Right renal cortex interstitium (tissue), 3 donors: ENCODE measurements around the gene SKAP1. TPM values are rescaled to one million over a fixed set of nuclear protein-coding genes. Genes with fewer than 3 reads are reported as not detected.
A peak's percentile ranks its signal among the peaks of the same experiment; 100 is the strongest.
"Not testable (repeated sequence)": the region's sequence is repeated elsewhere in the genome, so short reads cannot be mapped to it uniquely, and the experiment has no call there.

ENCODE experiments used
- DNase-seq, 3 donors: peaks; one replicate each; pipeline ENCODE4 v3.0.0-alpha.2; 2013; ENCODE audit warnings: low read depth in 3 of 3, low spot score in 2 of 3
- polyA plus RNA-seq, 3 donors: library from polyadenylated mRNA; unstranded; fragments of 120-200 nt; gene quantifications; one replicate each; pipeline ENCODE4 v1.2.1, GENCODE V29; 2013; ENCODE audit not compliant: insufficient read length in 3 of 3

SKAP1 gene
- polyA plus RNA-seq, 3 donors = 12.0 to 13.6 (median 13.0) TPM

DNA sequence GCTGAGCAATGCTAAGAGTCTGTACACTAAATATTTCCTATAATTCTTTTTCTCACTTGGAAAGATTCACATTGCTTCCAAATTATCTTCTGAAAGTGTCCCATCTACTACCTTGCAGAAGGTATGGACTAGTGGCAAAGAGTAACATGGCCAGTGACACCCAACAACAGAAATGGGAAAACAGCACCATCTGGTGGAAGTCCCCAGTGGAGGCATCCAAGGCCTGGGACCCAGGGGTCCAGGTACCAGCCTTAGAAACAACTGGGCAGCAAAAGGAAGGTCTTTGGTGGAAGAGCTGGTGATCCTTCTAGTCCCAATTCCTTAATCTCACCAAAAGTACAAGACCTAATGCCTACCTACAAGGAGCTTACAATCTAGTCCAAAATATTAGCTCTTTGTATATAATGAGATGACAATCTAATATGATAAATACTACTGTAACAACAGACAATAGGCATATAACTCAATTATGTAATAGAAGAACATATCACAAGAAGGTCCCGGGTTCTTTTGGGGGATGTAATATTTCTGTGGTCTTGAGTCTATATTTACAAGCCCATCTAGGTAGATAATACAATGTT, 55.3 kb downstream of the SKAP1 start:
- no peak for DNase-seq

DNA sequence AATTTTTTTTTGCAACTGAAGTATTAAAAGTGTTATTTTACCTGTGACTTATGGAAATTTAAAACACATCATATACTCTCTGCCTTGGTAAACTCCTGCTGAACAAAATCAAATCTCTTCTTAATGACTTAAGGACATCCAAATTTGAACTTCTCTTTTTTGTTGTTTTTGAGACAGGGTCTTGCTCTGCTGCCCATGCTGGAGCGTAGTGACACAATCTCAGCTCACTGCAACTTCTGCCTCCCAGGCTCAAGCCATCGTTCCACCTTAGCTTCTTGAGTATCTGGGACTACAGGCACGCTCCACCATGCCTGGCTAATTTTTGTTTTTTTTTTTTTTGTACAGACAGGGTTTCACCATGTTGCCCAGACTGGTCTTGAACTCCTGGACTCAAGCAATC, 56.1 kb downstream of the SKAP1 start:
- DNase-seq = no peak

DNA sequence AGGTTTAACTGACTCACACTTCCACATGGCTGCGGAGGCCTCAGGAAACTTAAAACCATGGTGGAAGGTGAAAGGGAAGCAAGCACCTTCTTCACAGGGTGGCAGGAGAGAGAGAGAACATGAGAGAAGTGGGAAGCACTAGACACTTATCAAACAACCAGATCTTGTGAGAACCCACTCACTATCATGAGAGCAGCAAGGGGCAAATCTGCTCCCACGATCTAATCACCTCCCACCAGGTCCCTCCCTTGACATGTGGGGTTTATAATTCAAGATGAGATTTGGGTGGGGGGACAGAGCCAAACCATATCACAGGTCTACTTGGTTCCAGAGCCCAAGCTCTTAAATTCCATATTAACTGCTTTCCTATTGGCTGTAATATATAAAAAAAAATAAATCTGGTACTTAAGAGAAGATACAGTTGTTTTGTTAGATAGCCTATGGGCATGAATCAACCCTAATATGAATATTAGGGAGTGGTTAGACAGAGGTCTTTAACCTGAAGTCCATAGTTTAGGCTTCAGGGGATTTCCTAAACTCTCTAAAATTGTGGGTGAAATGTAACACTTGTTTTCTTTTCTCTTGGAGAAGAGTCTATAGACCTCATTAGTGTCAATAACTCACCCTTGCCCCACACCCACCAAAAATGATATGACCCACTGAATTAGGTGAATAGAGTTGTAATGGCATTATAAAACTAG, 56.7 kb downstream of the SKAP1 start:
- DNase-seq = no peak

DNA sequence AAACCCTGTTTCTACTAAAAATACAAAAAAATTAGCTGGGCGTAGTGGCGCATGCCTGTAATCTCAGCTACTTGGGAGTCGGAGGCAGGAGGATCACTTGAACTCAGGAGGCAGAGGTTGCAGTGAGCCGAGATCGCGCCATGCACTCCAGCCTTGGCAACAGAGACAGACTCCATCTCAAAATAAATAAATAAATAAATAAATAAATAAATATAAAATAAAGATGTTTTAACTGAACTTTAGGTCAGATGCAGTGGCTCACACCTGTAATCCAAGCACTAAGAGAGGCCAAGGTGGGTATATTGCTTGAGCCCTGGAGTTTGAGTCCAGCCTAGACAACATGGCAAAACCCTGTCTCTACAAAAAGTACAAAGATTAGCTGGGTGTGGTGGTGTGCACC, 61.0 kb downstream of the SKAP1 start:
- not testable (repeated sequence) for DNase-seq

DNA sequence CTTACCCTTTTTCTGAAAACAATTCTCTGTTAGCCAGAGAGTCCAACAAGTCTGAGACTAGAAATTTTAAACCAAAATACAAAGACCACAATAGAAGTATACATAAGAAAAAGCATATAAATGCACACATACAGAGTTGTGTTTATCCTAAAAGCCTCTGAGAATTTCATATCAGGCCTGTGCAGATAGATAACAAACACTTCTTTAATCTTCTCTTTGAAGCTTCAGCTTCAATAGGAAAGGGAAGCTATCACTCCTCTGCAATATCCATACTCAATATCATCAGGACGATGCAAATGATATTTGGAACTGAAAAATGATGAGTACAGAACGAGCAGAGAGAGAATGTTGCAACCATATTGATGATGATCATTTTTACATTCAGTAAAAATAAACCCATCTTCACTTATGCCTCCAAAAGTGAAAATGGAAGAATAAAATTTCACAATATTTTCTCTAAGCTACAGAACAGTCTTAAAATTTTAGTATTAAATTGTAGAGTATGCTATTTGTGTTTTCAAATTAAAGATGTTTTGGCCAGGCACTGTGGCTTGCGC, 61.6 kb downstream of the SKAP1 start:
- DNase-seq = no peak

DNA sequence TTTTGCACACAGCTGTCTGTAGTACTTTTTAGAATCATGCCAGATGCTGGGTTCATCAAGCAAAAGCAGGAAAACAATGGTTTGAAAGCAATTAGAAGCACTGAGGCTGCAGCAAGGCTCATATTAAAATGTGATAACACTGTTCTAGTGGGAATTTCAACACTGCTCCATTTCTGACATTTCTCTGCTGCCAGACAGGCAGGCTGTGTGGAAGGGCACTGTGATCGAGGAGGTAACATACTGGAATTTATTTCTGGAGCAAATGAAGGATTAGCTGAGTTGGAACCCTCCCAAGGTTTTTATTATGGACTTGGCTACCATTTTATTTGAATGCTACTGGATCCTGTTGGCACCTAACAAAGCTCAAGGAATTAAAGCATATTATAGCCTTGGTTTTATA, 66.9 kb downstream of the SKAP1 start:
- DNase-seq = no peak

DNA sequence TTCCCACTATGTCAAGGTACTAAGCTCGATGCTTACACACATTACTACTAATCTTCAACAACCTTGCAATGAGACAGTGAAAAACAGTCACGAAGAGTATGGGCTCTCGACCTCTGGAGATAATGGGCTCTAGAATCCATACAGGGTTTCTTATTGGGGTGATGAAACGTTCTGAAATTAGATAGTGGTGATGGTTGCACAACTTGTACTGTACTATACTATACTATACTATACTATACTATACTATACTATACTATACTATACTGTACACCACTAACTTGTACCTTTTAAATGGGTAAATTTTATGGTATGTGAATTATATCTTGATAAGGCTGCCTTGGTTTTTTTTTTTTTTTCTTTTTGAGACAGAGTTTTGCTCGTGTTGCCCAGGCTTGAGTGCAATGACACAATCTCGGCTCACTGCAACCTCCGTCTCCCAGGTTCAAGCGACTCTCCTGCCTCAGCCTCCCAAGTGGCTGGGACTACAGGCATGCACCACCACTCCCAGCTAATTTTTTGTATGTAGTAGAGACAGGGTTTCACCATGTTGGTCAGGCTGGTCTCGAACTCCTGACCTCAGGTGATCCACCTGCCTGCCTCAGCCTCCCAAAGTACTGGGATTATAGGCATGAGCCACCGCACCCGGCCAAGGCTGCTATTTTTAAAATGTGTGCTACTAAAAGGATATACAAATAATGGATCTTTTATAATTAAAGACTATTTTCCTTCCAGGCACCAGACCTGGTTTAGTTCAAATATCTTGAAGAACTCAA, 69.0 kb downstream of the SKAP1 start:
- not testable (repeated sequence) for DNase-seq

DNA sequence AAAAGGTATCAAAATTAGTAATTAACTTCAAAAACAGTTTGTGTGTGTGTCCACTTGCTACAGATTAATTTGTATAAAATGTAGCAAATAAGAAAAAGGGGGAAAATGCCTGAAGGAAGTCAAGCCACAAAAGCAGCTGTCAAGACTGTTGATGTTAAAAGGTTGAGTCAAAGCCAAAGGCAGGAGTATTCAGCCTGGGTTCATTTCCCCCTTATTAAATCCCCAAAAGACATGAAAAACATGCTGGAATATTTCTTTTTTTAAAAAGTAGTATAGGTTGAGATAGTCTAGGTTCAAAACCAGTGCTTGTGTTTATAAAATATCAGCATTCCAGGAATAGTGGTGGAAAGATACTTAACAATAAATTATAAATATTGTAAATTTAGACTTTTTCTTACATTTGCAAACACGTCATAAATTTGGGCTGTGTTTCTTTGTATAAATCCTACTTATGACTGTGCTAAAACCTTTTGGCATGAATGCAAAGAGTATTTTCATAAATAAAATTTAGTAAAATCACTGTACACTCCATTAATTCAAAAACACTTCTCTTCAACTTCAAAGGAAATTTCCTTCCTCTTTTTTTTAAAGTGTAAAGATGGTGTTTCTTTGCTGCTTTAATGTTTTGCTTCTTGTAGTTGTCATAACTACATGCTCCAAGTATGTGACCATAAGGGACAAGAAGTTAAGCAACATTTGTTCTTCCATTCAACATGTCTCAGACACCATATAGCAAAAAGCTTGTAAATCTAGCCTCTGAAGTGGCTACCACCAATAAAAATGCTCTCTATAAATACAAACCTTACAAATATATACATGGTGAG, 72.0 kb downstream of the SKAP1 start:
- DNase-seq = no peak

DNA sequence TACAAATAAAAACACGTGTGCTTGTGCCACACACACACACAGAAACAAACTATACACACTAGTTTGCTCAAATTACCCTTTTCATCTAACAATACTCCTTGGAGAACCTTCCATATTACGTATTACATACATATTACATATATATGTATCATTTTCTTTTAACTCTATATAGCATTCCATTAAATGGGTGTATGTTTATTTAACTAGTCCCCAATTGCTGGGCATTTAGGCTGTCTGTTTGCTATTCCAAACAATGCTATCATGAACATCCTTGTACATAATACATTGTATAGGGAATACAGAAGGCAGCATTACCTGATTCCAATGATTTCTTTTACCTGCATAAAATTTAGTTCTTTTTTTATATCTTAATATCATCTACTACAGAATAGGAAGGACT, 73.1 kb downstream of the SKAP1 start:
- no peak for DNase-seq

DNA sequence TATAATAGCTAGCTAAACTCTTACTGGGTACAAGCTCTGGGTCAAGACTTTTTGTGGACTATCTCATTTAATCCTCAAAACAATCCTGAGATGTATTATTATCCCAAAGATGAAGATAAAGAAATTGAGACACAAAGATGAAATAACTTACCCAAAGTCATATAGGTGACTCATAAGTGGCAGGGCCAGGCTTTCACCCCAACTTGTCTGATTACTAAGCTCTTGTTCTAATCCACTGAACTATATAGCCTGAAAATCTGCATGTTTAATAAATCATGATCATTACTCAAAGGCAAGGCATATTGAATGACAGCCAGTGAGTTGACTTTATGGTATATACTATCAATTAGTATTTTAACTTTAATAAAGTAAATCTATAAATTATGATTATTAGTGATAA, 77.4 kb downstream of the SKAP1 start:
- no peak for DNase-seq

DNA sequence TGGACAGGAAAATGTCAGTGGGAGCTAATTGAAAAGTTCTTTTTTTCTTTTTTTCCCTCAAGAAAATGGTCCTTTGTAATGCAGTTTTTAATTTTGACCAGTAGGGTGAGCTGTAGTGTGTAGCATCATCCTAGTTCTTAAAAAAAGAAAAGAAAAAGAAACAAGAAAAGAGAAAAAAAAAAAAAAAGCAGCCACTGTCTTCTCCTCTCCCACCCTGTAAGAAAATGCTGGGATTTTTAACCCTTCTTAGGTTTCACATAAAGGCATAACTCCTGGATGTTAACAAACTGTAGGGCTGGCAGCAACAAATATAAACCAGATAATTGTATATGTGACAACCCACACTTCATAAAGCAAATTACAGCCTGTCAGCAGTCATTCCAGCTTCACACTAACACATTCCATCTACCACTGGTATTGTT, 78.1 kb downstream of the SKAP1 start:
- DNase-seq = peak in 2 of 3 donors; percentile 47 to 53

DNA sequence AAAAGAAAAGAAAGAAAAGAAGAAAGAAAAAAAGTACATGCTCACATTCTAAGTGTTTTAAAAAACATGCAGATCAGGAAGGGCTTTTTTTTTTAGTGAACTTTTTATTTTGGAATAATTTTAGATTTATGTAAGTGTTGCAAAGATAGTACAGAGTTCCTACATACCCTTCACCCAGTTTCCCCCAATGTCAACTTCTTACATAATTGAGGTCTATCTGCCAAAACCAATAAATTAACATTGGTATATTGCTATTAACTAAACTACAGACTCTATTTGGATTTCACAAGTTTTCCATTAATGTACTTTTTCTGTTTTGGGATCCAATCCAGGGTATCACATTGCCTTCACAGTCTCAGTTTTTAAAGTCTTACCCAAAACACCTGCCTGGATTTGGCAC, 81.7 kb downstream of the SKAP1 start:
- no peak for DNase-seq

DNA sequence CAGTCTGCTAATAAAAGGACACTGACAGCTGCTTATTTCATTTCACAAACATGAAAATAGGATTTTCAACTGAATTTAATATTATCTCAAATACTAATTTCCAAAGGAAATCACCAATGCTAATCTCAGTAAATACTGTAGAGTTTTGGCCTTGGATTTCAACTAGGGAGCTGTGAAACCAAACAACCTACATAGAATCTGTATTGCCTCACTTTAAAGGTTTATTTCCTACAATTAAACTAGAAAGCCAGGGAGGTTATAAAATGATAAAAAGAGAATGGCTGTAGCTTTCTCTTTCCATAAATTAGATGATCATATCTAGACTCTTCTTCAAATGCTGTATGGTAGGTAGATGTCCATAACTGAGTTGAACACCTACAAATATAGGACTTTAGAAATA, 82.8 kb downstream of the SKAP1 start:
- DNase-seq = no peak

DNA sequence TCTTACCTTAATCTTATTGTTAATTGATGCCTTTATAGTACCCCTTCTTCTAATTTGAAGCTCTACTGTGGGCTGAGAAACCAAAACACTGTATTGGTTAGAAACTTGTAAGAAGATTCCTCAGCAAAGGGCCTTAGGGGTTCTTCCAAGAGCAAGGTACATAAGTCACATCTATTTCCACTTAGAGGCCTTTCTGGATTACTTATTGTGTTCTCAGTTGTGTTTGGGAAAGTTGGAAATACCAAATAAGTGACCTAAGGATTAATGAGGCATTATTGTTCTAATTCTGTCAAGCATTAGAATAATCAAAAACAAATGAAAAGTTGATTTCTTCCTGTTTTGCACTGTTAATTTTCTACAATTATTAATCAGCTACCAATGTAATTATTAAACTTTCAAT, 85.8 kb downstream of the SKAP1 start:
- no peak for DNase-seq

DNA sequence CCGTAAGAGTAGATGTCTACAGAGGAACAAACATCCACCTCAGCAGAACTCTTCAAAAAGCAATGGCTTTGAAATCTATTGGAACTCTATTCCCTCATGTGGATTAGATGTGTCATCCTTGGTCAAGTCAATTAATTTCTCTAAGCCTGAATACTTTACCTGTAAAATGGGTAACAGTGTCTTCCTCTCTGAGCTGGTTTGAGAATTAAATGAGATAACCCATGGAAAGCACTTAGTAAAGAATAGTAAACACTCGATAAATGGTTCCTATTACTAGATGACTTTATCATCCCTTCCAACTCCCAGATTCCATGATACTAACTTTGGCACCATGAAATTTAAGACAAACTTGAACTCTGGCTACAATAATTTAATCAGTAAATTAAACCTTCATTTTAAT, 89.1 kb downstream of the SKAP1 start:
- no peak for DNase-seq

DNA sequence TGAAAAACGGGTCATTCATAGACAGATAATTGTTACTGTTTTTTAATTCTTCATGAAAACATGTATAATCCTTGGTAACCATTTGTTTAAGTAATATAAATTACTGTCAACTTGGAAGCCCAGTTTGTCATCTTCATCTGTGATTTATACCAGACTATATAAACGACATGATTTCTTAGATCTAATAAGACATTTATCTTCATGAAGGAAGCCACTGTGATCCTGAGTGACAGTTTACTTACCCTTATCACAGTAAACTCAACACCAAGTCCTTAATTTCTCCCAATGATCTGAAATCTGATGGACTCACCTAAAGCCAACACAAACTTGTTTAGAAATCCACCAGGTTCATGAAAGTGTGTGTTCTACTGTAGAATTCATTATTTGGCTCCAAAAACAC, 91.3 kb downstream of the SKAP1 start:
- no peak for DNase-seq

DNA sequence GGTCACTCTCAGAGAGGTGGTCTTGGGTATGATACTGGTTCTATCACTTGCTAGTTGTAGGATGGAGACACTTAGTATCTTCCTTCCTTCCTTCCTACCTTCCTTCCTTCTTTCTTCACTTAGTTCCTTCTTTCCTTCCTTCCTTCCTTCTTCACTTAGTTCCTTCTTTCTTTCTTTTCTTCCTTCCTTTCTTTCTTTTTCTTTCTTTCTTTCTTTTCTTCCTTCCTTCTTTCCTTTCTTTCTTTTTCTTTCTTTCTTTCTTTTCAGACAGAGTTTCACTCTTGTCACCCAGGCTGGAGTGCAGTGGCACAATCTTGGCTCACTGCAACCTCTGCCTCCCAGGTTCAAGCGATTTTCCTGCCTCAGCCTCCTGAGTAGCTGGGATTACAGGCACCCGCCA, 92.1 kb downstream of the SKAP1 start:
- DNase-seq = not testable (repeated sequence)

DNA sequence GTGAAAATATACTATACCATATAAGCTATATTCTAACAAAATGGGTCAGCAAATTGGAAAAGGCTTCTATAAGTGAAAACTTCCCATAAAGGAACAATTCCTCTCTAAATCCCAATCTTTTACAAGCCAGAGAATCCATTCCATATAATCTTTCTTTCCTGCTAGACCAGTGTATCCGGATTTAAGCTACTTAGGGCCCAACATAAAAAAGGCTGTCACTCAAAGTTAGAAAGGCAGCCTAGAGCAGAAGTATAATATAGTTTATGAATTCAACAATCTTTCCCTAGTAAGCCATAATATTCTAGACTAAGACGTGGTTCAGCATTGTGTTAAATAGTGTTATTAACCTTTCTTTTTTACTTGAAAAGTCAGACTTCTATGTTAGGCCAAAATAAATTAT, 93.0 kb downstream of the SKAP1 start:
- DNase-seq = no peak

DNA sequence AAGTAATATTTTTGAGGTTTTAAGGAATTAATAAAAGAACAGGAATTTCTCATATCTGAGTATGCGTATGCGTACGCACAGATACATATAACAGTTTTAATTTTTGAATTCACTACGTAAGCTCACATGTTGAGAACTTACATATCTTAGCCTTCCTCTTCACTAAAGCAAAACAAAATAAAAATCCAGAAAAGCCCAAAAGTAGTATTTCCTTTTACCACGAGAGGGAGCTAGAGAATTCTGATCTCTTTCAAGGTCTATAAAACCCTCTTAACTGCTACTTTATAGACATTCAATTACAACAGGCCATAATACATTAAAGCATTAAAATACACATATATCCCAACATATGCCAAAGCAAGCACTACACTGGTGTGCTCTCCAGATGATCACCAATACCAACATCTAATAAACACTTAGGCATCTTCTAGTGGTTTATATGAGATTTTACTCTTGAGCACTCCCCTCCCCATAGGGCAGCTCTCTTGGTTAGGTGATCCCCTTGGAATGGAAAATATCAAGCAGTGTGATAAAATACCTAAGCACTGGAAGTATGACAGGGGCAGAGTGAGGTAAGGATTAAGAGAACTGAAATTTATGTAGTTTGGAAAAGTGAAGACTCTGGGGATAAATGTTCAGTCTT, 94.0 kb downstream of the SKAP1 start:
- peak; percentile 73 to 82 (median 76) for DNase-seq

DNA sequence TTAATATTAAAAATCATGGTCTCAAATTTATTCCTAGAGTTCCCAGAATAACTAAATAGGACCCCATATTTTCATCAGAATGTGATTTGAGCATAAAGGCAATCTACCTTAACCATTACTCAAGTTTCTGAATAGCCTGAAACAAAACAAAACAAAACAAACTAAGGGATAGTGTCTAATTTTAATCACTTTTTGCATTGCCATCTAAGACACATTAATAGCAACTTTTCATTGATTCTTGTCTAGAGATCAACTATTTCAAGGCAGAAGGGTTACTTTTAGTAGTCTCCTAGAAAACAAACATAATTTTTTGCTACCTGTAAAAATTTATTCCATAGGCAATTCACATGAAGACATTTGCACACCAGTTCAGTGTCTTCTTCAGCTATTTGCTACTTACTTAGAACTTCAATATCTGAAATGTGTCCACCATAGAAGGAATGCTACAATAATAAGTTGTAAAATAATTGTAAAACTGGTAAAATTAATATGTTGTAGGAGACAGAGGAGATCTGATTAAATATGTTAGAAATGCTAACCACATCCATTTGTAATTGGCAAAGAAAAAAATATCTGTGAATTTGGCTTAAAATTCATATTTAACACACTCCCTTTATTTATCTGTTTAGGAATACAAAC, 94.7 kb downstream of the SKAP1 start:
- no peak for DNase-seq
